DMS 273 (cell line): Measurements from ENCODE around the gene PJA1.

Experiments
- DNase-seq: peaks from one replicate; lab custom pipeline; 2025; ENCODE audit not compliant: unreplicated experiment; lab: John Stamatoyannopoulos, UW

PJA1 gene

DNA sequence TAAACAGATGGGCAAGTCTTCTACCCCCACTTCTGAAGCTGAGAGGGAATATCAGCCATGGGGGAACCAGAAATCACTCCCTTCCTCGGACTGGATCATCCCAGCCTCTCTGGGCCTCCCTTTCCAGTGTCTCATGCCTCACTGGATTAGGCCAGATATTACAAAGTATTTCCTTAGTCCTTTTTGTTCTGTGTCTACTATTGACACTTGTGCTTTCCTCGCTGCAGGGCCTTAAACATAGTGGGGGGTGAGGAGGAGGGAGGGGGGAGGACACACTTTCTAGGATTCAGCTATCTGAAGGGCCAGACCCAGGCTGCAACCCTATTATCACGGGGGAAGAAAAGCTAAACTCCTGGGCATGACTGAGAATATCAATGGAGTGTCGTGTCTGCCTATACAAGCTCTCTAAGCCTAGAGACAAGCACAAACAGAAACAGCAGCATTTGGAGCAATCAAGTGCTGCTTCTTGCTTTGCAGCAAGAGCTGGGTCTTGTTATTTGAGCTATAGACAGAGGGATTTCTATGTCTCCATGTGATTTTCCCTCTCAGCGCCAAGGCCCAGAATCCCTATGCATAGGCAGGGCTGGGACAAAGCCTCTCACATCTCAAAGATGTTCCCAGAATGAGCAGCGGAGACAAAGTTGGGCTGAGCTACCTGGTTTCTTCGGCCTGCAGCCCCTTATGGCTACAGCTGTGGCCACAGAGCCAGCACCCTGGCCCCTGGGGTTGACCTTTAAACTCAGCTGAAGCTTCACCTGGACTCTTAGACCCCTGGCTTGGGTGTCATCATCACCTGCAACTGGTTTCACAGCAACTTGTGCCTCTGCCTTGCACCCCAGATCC is 20.2 kb downstream of the PJA1 start:
- DNase-seq = no peak

DNA sequence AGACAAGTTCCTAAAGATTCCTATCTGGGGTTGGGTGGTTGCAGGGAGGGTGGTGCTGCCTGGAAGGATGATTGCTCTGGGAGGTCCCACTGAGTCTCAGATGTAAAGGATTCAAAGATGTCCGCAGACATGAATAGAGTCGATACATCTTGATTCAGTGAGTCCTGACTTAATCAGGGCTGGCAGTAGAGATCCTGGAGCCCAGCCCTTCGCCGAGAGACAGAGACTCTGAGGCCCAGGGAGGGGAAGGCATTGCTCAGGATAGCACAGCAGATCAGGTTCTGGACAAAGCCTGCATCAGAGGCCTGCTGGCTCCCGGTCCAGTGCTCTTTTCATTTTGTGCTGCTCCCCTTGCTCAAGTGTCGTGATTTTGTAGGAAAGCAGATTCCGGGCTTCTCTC is 21.7 kb downstream of the PJA1 start:
- no peak for DNase-seq

DNA sequence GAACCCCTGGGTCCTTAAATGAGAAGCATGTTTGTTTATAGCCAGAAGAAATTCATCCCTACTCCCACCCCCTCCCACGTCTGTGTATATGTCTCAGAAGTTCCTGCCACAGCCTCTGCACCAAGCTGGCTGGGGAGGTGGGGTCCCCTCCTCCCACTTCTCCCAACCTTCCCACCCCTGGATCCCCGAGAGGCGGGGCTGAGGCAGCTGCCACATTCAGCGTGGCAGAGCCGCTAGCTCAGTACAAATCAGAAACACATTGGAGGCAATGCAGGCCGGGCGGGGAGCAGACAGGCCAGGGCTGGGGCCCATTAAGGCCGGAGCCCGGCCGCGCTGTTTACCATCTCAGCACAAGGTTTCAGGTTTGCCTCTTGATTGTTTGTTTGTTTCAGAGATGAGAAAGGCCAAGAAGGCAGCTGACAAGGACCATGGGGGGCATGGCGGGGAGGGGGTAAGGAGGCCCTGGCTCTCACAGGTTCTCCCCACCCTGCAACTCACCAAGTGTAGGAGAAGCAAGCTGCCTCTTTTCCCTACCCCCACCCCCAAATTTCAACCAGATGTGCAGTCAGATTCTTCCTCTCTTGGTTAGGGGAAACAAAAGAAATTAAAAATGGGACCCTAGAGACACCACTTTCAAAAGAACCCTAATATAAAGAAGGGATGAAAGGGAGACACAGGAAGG is 22.3 kb downstream of the PJA1 start:
- no peak for DNase-seq

DNA sequence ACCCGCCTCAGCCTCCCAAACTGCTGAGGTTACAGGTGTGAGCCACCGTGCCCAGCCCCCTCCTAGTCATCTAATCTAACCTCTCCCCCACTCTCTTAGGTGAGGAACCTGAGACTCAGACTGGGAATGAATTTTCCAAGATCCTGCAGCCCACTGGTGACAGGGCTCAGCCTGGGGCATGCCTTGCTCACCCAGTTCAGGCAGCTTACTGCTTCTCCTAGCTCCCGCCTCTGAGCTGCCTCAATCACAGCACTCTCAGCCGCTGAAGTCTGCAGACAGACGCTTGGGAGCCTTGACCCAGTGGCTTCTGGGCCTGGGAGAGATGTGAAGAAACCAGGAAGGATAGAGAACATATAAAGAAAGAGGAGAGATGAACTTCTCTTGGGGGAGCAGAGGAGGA is 24.4 kb downstream of the PJA1 start:
- no peak for DNase-seq

DNA sequence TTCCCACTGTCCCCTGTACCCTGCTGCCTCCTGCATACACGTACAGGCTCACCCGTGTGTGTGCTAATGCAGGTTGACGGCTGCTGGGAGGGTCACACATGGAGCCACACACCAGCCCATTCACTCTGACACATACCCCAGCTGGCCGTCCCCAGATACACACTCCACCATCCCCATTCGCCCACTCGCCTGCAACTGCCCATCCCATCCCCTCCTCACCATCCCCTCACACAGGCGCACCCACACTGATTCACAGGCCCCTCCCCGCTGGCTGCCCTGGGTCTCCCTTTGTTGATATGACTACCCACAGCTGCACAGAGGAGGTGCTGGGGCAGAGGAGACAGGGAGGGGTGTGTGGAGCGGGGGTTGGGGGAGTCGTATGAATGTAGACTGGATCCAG is 25.7 kb downstream of the PJA1 start:
- DNase-seq = no peak

DNA sequence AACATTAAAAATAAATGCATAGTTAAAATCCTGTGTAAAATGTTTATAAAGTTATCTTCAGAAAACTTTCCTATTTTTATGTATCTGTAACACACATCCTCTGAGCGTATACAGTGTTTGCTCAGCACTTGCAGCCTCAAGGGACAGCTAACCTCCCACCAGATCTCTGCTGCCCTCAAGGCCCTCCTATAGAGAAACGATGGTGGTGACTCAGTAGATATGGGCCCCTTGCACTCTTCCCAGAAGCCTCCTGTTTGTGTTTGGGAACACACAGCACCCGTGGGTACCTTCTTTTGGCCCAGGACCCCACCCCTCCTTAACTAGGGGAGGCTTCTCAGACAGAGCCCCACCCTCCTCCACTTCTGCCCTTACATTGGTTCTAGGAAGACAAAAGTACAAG is 26.7 kb downstream of the PJA1 start:
- no peak for DNase-seq

DNA sequence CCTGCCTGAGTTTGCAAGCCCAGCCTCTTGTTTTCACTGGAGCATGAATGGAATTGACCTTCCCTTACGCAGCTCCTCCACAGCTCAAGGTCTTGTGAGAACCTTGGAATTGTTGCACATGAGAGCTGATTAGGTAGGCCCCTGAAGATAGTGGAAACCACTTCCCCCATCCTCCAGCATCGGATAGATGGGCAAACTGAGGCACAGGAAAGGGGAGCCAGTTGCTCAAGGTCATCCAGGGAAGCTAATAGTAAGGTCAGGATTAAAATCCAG is 27.2 kb downstream of the PJA1 start:
- DNase-seq = no peak

DNA sequence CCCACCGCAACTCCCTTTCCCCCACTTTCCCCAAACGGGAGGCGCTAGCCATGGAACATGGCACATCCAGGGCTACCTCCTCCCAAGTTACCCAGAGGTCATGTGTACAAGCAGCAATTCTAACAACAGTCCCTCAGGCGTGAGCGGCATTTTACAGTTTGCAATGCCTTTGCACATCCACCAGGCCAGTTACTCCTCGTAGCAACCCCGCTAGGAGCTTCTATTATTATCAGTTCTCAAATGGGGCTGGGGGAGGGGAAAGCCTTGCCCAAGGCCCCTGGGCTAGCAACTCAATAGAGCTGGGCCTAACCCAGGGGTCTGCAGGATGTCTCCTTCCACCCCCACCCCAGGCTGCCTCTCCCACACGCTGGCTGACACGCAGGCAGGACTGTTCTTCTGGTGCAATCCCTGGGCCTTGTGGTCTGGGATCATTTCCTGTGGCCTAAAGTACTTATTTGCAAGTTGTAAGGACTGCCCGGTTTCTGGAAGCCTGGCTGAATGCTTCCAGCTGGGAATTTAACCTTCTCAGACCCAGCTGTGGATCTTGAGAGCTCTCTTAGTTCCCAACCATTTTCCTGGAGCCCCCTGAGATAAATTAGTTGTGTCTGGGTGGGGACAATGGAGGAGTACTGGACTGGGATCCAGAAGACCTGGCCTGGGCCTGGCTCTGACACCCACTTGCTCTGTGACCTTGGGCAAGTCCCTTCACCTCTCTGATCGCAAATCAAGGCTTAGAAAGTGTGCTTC is 27.7 kb downstream of the PJA1 start:
- DNase-seq = no peak

DNA sequence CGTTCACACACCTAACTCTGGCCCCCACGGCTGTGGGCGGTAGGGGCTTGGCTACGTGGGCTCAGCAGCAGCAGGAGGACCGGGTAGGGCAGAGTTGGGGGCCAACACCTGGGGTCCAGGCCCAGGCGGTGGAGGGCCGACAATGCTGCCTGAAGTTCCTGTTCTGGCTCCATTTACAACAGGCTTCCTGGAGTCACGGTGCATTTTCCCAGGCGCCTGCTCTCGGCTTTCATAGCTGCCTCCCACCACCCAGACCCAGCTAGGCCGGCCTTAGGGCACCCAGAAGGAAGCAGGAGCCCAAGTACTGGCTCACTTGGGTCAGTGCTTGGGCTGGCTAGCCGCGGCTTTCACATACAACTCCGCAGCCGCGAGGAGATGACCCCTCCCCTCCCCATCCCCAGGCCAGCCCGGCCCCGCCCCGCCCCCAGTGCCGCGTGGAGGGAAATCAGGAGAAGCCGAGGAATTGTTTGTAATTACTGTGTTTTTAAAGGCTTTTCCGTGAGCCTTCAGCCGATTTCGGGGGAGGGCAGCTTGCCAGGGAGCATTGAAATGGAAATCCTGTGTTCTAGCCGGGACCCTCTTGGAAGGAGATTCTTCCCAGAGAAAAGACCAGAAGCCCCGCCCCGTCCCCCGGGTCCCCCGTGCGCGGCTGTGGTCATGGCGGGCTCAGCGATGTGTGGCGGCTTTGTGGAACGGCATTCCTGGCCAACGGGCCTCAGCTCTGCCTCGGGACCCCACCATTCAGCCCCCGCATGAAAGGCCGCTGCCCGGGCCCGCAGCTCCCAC is 28.5 kb downstream of the PJA1 start:
- no peak for DNase-seq

DNA sequence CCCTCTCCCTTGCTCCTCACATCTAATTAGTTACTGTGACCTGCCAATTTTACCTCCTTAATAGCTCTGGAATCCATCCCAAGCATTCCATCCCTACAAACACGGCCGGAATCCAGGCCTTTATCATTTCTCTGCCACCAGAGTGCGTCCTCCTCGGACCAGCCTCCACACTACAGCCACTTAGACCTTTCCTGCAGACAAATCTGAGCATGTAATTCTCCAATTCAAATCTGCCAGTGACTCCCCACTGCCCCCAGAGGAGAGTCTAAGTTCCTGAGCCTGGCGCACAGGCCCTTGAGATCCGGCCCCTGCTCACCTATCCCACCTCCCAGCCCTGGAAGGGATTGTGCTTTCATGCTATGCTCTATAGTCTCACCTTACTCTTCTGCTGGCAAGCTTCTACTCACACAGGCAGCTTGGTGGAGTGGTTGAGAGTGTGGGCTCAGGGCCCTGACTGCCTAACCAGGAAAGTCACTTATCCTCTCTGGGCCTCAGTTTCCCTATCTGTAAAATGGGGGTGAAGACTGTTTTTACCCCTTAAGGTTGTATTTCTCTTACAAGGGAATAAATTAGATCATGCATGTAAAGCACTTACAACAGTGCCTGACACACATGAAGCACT is 31.2 kb downstream of the PJA1 start:
- peak; percentile 84 for DNase-seq

DNA sequence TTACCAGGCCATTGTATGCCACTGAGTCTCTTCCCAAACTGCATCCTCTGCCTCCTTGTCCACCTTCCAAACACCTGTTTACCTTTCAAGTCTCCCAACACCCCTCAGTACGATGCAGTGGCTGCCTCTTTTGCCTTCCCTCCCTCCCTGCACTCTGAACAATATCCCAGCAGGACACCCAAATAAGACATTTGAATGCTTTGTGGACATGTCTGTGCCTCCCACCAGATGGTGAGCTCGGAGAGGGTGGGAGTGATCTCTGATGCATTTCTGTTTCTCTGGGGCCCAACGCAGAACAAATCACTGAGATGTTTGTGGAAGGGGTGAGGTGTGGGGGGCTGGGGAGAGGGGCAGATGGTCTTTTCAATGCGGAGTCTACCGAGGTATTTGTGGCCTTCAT is 33.4 kb downstream of the PJA1 start:
- DNase-seq = no peak

DNA sequence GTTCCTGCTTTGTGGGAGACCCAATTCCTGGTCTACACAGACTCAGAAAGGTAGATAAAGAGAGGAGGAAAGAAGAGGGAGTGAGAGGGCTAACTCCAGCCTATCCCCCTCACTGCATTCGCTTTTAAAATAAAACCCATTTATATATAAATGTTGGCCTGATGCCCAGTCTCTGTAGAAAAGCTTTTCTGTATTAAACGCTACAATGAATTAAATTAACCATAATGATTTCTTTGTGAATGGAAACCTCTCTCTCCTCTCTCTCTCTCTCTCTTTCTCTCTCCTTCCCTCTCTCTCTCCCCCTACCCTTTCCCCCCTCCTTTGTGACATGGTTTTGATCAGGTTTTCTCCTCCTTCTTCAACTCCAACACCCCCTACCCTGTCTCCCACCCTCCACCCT is 34.8 kb downstream of the PJA1 start:
- no peak for DNase-seq

DNA sequence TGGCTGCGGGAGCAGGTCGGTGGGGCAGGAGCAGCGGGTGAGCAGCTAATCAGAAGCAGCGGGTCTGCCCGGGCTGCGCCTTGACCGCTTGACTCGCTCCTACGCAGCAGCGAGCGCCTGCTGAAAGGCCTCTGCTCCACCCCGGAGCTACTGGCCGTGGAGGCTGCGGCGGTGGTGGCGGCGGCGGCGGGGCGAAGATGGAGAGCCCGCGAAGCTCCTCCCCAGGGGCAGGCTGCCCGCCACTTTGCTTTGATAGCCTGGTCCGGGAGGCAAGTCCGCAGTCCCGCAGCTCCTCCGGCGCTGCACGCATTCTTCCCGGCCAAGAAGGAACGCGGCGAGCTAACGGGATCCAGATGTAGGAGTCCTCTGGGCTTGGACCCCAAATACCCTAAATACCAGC is 36.7 kb downstream of the PJA1 start:
- DNase-seq = no peak

DNA sequence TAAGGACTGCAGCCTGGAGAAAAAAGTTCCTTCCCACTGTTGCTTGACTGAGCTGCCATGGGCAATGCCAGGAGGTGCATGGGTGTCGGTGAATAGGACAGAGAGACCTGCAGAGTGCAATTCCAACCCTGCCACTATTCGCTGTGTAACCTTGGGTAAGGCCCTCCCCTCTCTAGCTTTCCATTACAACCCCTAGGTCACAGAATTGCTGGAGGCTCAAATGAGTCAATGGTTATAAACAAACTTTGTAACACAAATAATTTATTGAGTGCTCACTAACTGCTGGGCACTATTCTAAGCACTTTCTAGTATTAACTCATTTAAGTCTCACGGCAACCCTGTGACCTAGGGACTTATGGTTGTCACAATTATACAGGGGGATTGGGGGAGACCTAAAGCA is 37.8 kb downstream of the PJA1 start:
- DNase-seq = no peak

DNA sequence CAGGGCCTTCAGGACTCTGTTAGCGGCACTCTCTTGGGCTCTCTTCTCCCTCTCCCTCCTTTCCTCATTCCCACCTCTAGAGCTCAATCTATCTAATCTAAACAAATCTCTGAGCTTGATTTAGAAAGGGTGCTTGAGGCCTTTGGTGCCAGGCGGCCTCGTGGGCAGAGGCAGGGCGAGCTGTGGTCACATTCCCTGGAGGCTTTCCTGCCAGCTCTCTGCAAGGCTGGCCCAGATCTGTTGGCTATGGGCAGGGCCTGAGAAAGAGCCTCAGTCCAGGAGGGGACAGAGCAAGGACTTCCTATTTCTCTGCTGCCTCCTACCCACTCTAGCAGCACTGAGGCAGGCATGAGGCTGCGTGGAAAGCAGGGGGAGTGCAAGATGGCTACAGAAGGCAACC is 38.6 kb downstream of the PJA1 start:
- no peak for DNase-seq

DNA sequence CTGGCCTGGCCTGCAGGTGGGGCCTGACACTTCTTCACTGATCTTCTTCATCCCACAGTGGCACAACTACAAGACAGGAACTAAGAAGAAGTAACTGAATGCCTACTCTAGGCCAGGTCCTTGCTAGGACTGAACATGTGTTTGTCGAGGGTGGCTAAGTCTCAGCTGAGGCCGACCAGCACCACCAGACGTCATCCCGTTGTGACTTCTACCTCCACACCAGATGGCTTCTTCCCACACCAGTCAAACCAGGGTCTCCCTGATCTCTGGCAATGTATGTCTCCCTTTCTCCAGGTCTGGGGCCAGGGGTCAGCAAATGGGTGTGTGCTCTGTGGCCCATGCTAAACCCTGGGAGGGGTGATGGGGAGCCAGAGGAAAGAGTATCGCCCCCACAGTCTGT is 40.2 kb downstream of the PJA1 start:
- no peak for DNase-seq

DNA sequence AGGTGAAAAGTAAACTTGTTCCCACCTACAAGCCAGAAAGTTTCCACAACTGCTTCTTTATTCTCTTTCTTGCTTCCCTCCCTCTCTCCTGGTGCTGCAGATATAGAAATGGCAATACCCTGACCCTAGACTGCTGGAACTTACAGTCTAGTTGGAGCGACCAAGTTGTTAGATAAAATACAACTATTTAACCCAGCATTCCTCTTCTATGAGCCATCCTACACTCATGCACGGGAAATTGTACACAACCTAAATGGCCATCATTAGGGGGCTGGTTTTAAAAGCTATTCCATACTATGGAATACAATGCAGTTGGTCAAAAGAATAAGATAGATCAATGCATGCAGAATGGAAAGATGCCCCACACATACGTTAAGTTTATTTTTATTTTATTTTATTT is 41.1 kb downstream of the PJA1 start:
- DNase-seq = no peak

DNA sequence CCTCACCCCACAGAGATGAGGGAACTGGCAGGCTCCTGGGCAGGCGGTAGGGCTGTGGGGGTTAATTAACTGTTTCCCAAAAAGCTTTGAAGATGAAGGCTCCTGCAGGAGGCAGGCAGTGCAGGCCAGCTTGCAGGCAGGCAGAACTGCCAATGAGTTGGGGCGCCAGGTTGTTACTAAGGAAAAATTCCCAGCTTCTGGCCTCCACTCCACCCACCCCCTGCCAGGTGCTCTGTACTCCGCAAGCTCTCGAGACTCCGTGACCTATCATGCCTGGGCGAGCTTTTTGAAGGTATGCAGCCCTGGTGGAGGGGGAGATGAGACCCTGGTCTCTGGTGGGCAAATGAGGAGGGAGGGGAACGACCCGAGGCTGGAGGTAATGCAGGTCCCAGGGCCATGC is 41.8 kb downstream of the PJA1 start:
- no peak for DNase-seq

DNA sequence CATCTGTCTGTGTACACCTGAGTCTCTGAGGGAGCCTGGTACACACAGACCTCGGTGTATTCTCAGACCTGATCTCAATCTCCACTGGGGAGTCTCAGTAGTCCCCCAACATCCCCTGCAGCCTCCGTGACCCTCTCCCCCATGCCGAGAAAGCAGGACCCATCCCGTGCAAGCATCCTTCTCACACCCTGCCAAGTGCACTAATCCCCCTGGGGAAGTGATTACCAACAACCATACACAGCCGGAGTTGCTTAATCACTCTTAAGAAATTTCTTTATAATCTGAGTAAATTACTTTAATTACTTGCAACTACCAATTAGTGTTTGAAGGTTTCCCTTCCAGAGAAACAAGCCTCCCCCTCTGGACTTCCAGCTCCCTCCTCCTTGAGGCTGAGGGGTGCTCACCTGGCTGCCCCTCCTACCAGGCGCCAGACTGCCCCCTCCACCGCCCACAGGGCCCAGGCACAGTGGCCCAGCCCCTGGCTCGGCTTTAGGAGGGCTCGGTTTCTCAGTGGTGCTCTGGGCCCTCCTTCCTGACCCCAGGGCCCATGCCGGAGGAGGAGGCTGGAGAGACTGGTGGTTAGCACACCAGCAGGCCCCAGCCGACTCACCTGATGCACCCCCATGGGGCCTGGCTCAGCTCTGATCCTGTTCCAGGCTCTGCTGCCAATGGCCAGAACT is 43.8 kb downstream of the PJA1 start:
- DNase-seq = no peak

DNA sequence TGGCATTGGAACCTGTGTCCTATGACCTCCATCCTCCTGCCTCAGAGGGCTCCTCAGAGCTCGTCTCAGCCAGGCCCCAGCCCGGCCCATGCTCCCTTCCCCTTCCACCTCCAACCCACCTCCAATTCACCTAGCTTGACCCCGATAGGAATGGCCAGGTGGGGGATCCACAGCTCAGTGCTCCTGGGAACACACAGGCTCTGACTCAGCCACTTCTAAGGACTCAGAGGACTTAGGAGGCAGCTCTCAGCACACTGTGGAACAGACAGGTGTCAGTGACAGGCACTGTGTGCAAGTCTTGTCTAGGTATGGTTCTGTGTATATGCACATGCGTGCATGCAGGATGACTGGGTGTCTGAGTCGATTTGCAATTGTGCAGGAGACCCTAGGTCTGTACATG is 44.8 kb downstream of the PJA1 start:
- no peak for DNase-seq

DNA sequence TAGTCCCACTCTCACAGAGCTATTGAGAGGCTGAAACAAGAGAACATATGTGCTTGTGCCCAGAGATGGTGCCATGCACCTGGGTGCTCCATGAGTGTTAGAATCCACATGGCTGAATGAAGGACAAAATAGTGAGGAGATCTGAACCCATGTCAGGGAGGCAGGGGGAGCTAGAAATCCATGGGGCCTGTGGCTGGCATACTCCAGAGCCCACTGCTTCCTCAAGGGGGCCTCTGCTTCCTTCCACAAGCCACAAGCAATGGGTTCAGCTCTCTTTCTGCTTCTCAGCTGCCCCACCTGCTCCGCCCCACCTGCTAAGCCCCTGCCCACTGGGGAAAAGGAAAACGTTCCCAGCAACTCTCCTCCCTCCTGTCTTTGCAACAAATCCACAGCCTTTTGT is 46.1 kb downstream of the PJA1 start:
- DNase-seq = no peak
